IPS-15b (cell line): Measurements from ENCODE around the gene CLCN6.

Experiments used
- H3K27me3 ChIP-seq: one replicate; pipeline ENCODE4 v1.6.1; 2013; ENCODE audit warnings: low read length; ENCODE audit not compliant: control insufficient read depth, insufficient read depth
- H3K36me3 ChIP-seq: one replicate; pipeline ENCODE4 v1.6.1; 2013; ENCODE audit warnings: low read length; ENCODE audit not compliant: control insufficient read depth, insufficient read depth
- H3K4me1 ChIP-seq: one replicate; pipeline ENCODE4 v1.6.1; 2013; ENCODE audit warnings: mild to moderate bottlenecking, low read length; ENCODE audit not compliant: control insufficient read depth, insufficient read depth
- H3K4me3 ChIP-seq: one replicate; pipeline ENCODE4 v1.5.1; 2013; ENCODE audit warnings: low read depth, low read length
- H3K9ac ChIP-seq: one replicate; pipeline ENCODE4 v1.6.1; 2013; ENCODE audit warnings: low read depth, mild to moderate bottlenecking, low read length
- H3K9me3 ChIP-seq: one replicate; pipeline ENCODE4 v1.6.1; 2013; ENCODE audit warnings: mild to moderate bottlenecking, low read length; ENCODE audit not compliant: control insufficient read depth, insufficient read depth

CLCN6 gene

DNA sequence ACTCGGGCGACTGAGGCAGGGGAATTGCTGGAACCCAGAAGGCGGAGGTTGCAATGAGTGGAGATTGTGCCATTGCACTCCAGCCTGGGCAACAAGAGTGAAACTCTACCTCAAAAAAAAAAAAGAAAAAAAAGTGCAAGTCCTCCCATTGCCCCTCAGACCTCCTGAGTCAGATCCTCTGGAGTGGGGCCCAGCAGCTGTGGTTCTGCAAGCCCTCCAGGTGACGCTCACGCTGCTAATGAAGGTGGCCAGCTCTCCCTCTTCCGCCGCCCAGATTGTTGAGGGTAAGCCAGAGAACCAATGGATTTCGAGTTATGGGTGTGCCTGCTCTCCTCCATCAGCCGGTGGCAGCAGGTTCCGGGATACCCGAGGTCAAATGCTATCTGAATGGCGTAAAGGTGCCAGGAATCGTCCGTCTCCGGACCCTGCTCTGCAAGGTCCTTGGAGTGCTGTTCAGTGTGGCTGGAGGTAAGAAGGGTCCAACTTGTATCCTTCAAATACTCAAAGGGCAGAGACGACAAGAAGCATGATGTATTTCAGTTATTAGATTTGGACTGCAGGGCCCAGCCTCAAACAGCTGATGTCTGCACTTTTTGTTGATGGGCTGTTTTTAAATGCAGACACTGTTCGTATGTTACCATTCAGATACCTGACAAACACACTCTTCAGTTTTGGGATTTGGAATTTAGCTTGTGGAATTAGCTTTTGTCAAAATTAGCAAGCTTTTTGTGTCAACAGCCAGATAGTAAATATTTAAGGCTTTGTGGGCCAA, 17.6 kb downstream of the CLCN6 start:
- peaks cover 16% of the 10 kb centered on the region for H3K36me3 ChIP-seq
- no peaks in the 10 kb centered on the region for H3K9me3 ChIP-seq
- H3K9ac ChIP-seq = no peak overlapping the region
- H3K27me3 ChIP-seq = no peaks in the 10 kb centered on the region
- H3K4me1 ChIP-seq = no peaks in the 10 kb centered on the region
- H3K4me3 ChIP-seq = no peak overlapping the region

DNA sequence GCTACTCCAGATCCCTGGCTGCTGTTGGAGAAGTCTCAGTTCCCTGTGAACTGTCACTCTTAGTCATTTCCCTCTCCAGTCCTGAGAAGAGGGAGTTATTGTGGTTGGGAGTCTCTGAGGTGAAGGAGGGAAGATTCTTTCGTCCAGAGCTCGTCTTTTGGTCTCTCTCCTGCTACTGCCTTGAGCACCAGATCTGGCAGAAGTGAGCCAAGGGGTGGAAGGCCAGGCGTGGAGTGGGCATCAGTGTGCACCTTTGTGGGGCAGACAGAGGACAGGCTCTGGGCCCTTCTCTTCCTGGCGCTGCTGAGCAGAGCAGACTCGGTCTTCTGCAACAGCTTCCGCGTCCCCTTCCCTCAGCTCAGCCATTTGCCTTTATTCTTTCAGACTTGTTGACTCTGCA, 19.1 kb downstream of the CLCN6 start:
- H3K4me1 ChIP-seq = no peaks in the 10 kb centered on the region
- no peak overlapping the region for H3K4me3 ChIP-seq
- no peaks in the 10 kb centered on the region for H3K9me3 ChIP-seq
- no peaks in the 10 kb centered on the region for H3K27me3 ChIP-seq
- H3K9ac ChIP-seq = no peak overlapping the region
- H3K36me3 ChIP-seq = peaks cover 31% of the 10 kb centered on the region

DNA sequence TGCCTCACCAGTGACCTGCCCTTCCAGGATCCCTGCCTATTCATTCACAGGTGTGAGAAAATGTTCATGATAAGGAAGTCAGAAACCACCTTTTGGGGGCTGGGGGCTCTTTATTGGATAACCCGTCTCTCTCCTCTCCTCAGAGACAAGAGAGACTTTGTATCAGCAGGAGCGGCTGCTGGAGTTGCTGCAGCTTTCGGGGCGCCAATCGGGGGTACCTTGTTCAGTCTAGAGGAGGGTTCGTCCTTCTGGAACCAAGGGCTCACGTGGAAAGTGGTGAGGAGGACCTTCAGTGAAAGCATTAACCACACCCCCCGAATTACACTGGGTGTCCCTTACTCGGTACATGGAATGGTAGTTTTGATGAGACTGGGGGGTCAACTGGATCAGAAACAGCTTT, 21.0 kb downstream of the CLCN6 start:
- peaks cover 33% of the 10 kb centered on the region for H3K36me3 ChIP-seq
- no peaks in the 10 kb centered on the region for H3K9me3 ChIP-seq
- H3K4me1 ChIP-seq = no peaks in the 10 kb centered on the region
- H3K4me3 ChIP-seq = no peak overlapping the region
- H3K9ac ChIP-seq = no peak overlapping the region
- H3K27me3 ChIP-seq = no peaks in the 10 kb centered on the region

DNA sequence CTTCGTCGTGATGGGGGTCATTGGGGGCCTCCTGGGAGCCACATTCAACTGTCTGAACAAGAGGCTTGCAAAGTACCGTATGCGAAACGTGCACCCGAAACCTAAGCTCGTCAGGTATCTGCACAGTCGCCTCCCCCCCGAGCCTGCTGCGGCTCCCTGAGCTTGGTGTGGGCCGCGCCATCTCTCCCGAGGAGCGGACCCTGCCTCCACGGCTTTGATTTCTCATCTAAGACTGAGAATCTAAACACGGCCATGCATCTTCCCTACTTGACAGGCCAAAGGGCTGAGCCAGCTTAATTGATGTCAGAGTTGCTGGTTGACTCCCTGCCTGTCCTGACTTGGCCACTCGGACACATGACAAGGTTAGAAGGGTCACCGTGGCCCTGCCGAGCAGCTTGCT, 22.5 kb downstream of the CLCN6 start:
- H3K9ac ChIP-seq = no peak overlapping the region
- H3K4me3 ChIP-seq = no peak overlapping the region
- peaks cover 42% of the 10 kb centered on the region for H3K36me3 ChIP-seq
- H3K9me3 ChIP-seq = no peaks in the 10 kb centered on the region
- no peaks in the 10 kb centered on the region for H3K27me3 ChIP-seq
- no peaks in the 10 kb centered on the region for H3K4me1 ChIP-seq

DNA sequence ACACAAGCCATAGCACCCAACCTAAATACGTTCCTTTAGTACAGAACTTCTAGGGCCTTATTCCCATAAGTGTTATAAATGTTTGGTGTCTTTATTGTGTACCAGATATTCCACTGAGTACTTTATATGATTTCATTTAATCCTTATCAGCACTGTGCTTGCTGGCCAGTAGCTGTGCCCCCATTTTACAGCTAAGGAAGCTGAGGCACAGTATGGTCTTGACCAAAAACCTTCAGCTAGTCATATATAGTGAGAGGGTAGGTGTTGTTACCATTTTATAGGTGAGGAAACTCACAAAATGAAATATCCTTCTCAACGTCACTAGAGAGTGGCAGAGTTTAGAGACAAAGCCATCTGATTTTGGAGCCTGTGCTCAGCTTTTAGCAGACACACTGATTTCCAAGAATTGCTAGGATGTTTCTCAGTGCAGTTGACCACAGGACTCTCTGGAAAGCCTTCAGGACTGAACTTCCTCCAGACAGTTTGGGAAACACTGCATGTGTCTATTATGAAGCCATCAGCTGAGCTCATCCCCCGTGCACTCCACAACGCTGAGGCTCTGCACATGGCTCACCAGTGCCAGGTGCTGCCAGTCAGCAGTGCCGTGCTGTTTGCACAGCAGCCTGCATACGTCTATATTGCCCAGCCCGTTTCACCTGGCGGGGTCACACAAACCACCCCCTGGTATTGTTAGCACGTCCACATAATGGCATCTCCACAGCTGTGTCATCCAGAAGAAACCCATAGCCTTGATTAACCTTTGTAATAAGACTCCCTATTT, 26.1 kb downstream of the CLCN6 start:
- Histone ChIP-seq H3K36me3 (peaks cover 62% of the 10 kb centered on the region), H3K9me3 (no peaks in the 10 kb centered on the region), H3K4me3 (no peak overlapping the region), H3K9ac (no peak overlapping the region), H3K4me1 (no peaks in the 10 kb centered on the region), H3K27me3 (no peaks in the 10 kb centered on the region)

DNA sequence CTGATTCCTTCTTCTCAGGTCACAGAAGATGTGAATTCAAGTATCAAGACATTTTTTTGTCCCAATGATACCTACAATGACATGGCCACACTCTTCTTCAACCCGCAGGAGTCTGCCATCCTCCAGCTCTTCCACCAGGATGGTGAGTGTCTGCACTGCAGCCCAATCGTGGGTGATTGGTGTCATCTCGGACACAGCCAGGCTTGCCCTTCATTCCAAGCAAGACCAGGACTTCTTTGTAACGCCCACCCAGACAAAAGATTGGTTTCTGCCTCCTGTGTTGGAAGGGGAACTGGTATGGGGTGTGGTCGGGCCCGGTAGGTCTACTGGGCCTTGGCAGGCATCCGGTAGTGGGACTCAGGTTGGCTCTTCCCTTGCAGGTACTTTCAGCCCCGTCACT, 27.5 kb downstream of the CLCN6 start:
- Histone ChIP-seq H3K9ac (no peak overlapping the region), H3K4me1 (no peaks in the 10 kb centered on the region), H3K27me3 (no peaks in the 10 kb centered on the region), H3K4me3 (no peak overlapping the region), H3K9me3 (no peaks in the 10 kb centered on the region), H3K36me3 (peaks cover 72% of the 10 kb centered on the region)

DNA sequence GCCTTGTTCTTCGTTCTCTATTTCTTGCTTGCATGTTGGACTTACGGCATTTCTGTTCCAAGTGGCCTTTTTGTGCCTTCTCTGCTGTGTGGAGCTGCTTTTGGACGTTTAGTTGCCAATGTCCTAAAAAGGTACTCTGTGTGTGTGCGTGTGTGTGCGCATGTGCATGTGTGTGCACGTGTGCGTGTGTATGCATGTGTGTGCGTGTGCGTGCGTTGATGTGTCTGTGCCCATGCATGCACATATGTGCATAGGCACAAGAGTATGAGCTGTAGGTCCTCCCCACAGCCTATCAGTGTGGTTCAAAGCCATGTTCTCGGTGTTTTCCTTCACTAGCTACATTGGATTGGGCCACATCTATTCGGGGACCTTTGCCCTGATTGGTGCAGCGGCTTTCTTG, 27.9 kb downstream of the CLCN6 start:
- Histone ChIP-seq H3K36me3 (peaks cover 68% of the 10 kb centered on the region), H3K4me3 (no peak overlapping the region), H3K9me3 (no peaks in the 10 kb centered on the region), H3K4me1 (no peaks in the 10 kb centered on the region), H3K9ac (no peak overlapping the region), H3K27me3 (no peaks in the 10 kb centered on the region)

DNA sequence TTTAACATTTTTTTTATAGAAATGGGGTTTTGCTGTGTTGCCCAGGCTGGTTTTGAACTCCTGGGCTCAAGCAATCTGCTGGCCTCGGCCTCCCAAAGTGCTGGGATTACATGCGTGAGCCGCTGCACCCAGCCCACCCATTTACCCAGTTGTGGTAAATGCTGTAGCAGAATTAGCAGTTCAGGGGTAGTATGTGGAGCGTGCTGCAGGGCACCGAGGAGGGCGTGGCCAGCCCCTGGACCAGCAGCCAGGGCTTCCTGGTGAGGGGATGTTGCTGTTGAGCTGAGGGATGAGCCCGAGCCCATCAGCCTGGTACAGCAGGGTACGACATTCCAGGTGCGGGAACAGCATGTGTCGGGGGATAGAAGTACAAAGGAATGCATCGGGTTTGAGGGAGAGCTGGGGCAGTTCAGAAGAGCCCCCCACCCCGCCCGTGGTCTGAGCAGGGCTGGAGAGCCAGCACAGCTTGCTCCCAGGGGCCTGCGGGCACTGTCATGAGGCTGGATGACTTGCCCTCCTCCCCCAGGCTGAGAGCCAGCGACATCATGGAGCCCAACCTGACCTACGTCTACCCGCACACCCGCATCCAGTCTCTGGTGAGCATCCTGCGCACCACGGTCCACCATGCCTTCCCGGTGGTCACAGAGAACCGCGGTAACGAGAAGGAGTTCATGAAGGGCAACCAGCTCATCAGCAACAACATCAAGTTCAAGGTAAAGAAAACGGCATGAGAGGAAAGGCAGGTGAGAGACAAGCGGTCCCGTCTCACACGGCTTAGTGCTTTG, 29.6 kb downstream of the CLCN6 start:
- no peaks in the 10 kb centered on the region for H3K9me3 ChIP-seq
- H3K9ac ChIP-seq = no peak overlapping the region
- peaks cover 68% of the 10 kb centered on the region for H3K36me3 ChIP-seq
- H3K27me3 ChIP-seq = no peaks in the 10 kb centered on the region
- H3K4me3 ChIP-seq = no peak overlapping the region
- no peaks in the 10 kb centered on the region for H3K4me1 ChIP-seq

DNA sequence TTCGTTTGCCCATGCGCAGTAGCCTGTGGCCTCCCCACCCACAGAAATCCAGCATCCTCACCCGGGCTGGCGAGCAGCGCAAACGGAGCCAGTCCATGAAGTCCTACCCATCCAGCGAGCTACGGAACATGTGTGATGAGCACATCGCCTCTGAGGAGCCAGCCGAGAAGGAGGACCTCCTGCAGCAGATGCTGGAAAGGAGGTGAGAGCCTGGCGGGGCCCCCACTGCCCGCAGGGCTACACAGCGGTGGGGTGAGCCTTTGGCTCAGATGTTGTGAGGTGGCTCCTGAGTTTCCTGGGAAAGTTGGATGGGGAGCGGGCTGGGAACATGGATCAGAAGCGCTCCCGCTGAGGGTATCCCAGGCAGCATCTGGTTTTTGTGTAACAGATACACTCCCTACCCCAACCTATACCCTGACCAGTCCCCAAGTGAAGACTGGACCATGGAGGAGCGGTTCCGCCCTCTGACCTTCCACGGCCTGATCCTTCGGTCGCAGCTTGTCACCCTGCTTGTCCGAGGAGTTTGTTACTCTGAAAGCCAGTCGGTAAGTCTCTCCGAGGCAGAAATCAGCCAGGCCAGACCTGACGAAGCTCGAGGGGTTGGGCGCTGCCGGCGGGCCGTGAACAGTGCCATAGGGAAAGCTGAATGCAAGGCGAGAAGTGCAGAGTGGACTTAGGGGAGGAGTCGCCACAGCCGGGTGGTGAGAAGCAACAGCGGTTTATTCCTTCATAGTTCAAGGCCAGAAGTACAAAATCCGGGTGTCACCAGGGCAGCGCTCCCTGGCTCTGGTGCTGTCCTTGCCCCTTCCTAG, 31.2 kb downstream of the CLCN6 start:
- Histone ChIP-seq H3K9ac (no peak overlapping the region), H3K4me1 (no peaks in the 10 kb centered on the region), H3K36me3 (peaks cover 79% of the 10 kb centered on the region), H3K27me3 (no peaks in the 10 kb centered on the region), H3K9me3 (no peaks in the 10 kb centered on the region), H3K4me3 (no peak overlapping the region)

DNA sequence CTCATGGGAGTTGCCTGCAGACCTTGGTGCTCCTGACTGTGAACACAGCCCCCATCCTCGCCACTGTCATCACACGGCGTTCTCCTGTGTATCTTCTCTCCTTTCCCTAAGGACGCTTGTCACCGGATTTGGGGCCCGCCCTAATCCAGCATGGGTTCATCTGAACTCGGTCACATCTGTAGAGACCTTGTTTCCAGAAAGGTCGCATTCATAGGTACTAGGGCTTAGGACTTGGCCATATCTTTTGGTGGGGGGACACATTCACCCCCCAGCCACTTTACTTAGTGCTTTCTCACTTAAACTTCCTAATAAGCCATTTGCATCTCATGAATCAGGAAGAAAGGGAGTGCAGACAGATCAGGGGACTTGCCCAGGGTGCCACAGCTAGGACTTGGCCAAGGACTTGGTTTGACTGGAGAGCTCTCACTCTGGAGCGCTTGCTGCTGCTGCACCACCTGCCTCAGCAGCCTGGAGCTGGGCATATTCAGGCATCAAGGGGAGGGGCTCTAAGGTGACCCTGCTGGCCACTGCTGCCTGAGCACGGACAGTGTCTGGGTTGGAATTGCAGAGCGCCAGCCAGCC, 31.9 kb downstream of the CLCN6 start:
- Histone ChIP-seq H3K9me3 (no peaks in the 10 kb centered on the region), H3K36me3 (peaks cover 76% of the 10 kb centered on the region), H3K4me1 (no peaks in the 10 kb centered on the region), H3K4me3 (no peak overlapping the region), H3K27me3 (no peaks in the 10 kb centered on the region), H3K9ac (no peak overlapping the region)
